Measurements from ENCODE around the gene ZNF486.
"Not testable (repeated sequence)": the region's sequence is repeated elsewhere in the genome, so short reads cannot be mapped to it uniquely, and the experiment has no call there.

GRCh38 chr19:20137714-20138113, 29.3 kb upstream of the ZNF486 start:
- TF ChIP-seq CTCF (conservative IDR thresholded peaks at IDR 0.05 in 1 of 2, IDR thresholded peaks at IDR 0.05 in 1 of 2; ENCODE audit: extremely low read depth in 1 of 2, insufficient read depth in 1 of 2, low read depth in 1 of 2, low read length in 2 of 2); EZH2 (IDR thresholded peaks at IDR 0.05; ENCODE audit: borderline replicate concordance, low read length): not testable (repeated sequence)
